Mesenchymal stem cell (in vitro differentiated cells and primary cell): ENCODE results near the gene NDUFA11.

Source experiments
- DNase-seq: peaks from one replicate; pipeline ENCODE4 v3.0.0-alpha.2; 2013
- H2AFZ ChIP-seq: one replicate; pipeline ENCODE4 v1.6.1; 2013; ENCODE audit warnings: low read depth, mild to moderate bottlenecking, control low read depth, inconsistent platforms, low read length, moderate library complexity
- H2AK5ac ChIP-seq: 2 replicates; pipeline ENCODE4 v1.6.1; 2013; ENCODE audit warnings: low read length, moderate library complexity, mild to moderate bottlenecking, inconsistent platforms; ENCODE audit not compliant: severe bottlenecking
- H2BK120ac ChIP-seq: one replicate; pipeline ENCODE4 v1.6.1; 2013; ENCODE audit warnings: low read depth, mild to moderate bottlenecking, inconsistent platforms, low read length, moderate library complexity
- H2BK12ac ChIP-seq, 2 experiments: one replicate each; pipeline ENCODE4 v1.6.1; 2013; ENCODE audit warnings: inconsistent platforms in 2 of 2, low read length in 2 of 2, mild to moderate bottlenecking in 2 of 2, moderate library complexity in 2 of 2, control low read depth in 1 of 2
- H2BK15ac ChIP-seq: one replicate; pipeline ENCODE4 v1.6.1; 2013; ENCODE audit warnings: mild to moderate bottlenecking, low read depth, inconsistent platforms; ENCODE audit not compliant: poor library complexity, severe bottlenecking
- H2BK5ac ChIP-seq: 2 replicates; pipeline ENCODE4 v1.6.1; 2013; ENCODE audit warnings: low read depth, mild to moderate bottlenecking, low read length, control low read depth, inconsistent platforms; ENCODE audit not compliant: poor library complexity, severe bottlenecking
- H3K14ac ChIP-seq, 2 experiments: one replicate each; pipeline ENCODE4 v1.6.1; 2013; ENCODE audit warnings: inconsistent platforms in 2 of 2, low read length in 2 of 2, control low read depth in 1 of 2, mild to moderate bottlenecking in 1 of 2, moderate library complexity in 1 of 2
- H3K18ac ChIP-seq, 2 experiments: one replicate each; pipeline ENCODE4 v1.6.1; 2013; ENCODE audit warnings: inconsistent platforms in 2 of 2, low read length in 2 of 2, control low read depth in 1 of 2, low read depth in 1 of 2, mild to moderate bottlenecking in 1 of 2
- H3K23ac ChIP-seq, 2 experiments: one replicate each; pipeline ENCODE4 v1.6.1; 2013; ENCODE audit warnings: inconsistent platforms in 2 of 2, low read length in 2 of 2, mild to moderate bottlenecking in 2 of 2, moderate library complexity in 2 of 2, control low read depth in 1 of 2
- H3K27ac ChIP-seq: 2 replicates; pipeline ENCODE4 v1.5.1; 2013; ENCODE audit warnings: mild to moderate bottlenecking, moderate library complexity, low read length, control low read depth, inconsistent platforms; ENCODE audit not compliant: poor library complexity, severe bottlenecking
- H3K27me3 ChIP-seq, 2 experiments: 2 replicates each; pipeline versions ENCODE4 v1.6.1 to v1.7.0; 2013; ENCODE audit warnings: low read length in 2 of 2, mild to moderate bottlenecking in 2 of 2, moderate library complexity in 2 of 2, control low read depth in 1 of 2, inconsistent platforms in 1 of 2; ENCODE audit not compliant: control insufficient read depth in 1 of 2, insufficient read depth in 1 of 2
- H3K36me3 ChIP-seq, 2 experiments: 2 replicates each; pipeline versions ENCODE4 v1.6.1 to v1.7.0; 2013; ENCODE audit warnings: low read length in 2 of 2, control low read depth in 1 of 2, inconsistent platforms in 1 of 2, low read depth in 1 of 2, mild to moderate bottlenecking in 1 of 2; ENCODE audit not compliant: insufficient read depth in 2 of 2, control insufficient read depth in 1 of 2
- H3K4ac ChIP-seq, 2 experiments: one replicate each; pipeline ENCODE4 v1.6.1; 2013; ENCODE audit warnings: inconsistent platforms in 2 of 2, low read length in 2 of 2, mild to moderate bottlenecking in 2 of 2, moderate library complexity in 2 of 2, control low read depth in 1 of 2, low read depth in 1 of 2
- H3K4me1 ChIP-seq: 2 replicates; pipeline ENCODE4 v1.6.1; 2013; ENCODE audit warnings: low read depth, low read length, control low read depth; ENCODE audit not compliant: control insufficient read depth, insufficient read depth
- H3K4me2 ChIP-seq: 2 replicates; pipeline ENCODE4 v1.6.1; 2013; ENCODE audit warnings: low read length, mild to moderate bottlenecking, inconsistent platforms; ENCODE audit not compliant: poor library complexity, severe bottlenecking
- H3K4me3 ChIP-seq, 2 experiments: 2 replicates each; pipeline versions ENCODE4 v1.5.1 to v1.7.0; 2013; ENCODE audit warnings: low read length in 2 of 2, mild to moderate bottlenecking in 2 of 2, control low read depth in 1 of 2, low read depth in 1 of 2; ENCODE audit not compliant: insufficient read depth in 1 of 2
- H3K79me1 ChIP-seq: replicated peaks from 2 replicates; pipeline ENCODE4 v1.6.1; 2013; ENCODE audit warnings: mild to moderate bottlenecking, control low read depth, low read length, inconsistent platforms; ENCODE audit not compliant: poor library complexity, severe bottlenecking
- H3K9ac ChIP-seq: 2 replicates; pipeline ENCODE4 v1.7.0; 2013; ENCODE audit warnings: mild to moderate bottlenecking, low read length, moderate library complexity
- H3K9me3 ChIP-seq: 2 replicates; pipeline ENCODE4 v1.7.0; 2013; ENCODE audit warnings: mild to moderate bottlenecking, low read length; ENCODE audit not compliant: control insufficient read depth
- H4K8ac ChIP-seq: one replicate; pipeline ENCODE4 v1.6.1; 2013; ENCODE audit warnings: inconsistent platforms, mild to moderate bottlenecking, low read length, moderate library complexity
- H4K91ac ChIP-seq: one replicate; pipeline ENCODE4 v1.6.1; 2013; ENCODE audit warnings: mild to moderate bottlenecking, low read length, inconsistent platforms
- WGBS: methylation state at CpG from one replicate; pipeline ENCODE4 v1.1.7; 2013; ENCODE audit warnings: mixed read lengths; 5-methylcytosine and 5-hydroxymethylcytosine counted together

NDUFA11 gene

DNA sequence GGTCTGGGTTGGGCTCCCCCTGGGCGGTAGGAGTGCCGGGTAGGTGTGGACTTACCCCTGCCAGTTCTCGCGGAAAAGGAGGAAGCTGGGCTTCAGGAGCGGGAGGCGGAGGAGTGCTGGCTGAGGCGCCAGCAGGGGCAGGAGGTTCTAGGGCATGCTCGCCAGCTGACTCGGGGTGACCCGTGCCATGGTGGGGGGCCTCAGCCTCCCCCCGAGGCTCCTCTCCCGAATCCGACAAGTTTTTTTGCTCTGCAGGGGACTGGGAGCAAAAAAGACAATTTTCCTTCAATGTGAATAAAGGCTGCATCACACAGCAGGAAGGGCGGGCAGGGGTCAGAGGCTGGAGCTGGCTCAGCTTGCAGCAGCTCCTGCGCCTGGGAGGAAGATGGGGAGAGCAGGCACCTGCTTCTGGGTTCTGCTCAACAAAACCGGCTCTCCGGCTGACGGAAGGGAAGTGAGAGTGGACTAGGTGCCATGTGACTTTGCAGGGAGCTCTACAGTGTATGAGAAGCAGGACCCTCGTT, 47.8 kb upstream of the NDUFA11 start:
- no peak overlapping the region for H2BK12ac ChIP-seq
- peaks cover 17 to 32% of the 10 kb centered on the region in 2 experiments for H3K36me3 ChIP-seq
- H3K4me2 ChIP-seq, result no peak overlapping the region
- H2AFZ ChIP-seq, result no peak overlapping the region
- H2BK15ac ChIP-seq, result no peak overlapping the region
- H2BK120ac ChIP-seq, result no peak overlapping the region
- no peak overlapping the region for H3K4ac ChIP-seq
- H3K4me3 ChIP-seq, result no peak overlapping the region
- no peak overlapping the region for H4K8ac ChIP-seq
- no peak overlapping the region for H3K23ac ChIP-seq
- peaks cover 49% of the 10 kb centered on the region for H3K79me1 ChIP-seq
- H2BK5ac ChIP-seq, result no peak overlapping the region
- no peaks in the 10 kb centered on the region for H3K27me3 ChIP-seq
- H4K91ac ChIP-seq, result no peak overlapping the region
- no peak overlapping the region for H3K14ac ChIP-seq
- peaks cover 32% of the 10 kb centered on the region for H3K4me1 ChIP-seq
- WGBS, result 83% methylated on average over 19 of the region's 19 CpGs
- DNase-seq, result no peak
- no peak overlapping the region for H3K9ac ChIP-seq
- no peaks in the 10 kb centered on the region for H3K9me3 ChIP-seq
- H3K27ac ChIP-seq, result no peak overlapping the region
- H3K18ac ChIP-seq, result peak overlapping the region in 1 of 2 experiments; percentile 11
- no peak overlapping the region for H2AK5ac ChIP-seq

DNA sequence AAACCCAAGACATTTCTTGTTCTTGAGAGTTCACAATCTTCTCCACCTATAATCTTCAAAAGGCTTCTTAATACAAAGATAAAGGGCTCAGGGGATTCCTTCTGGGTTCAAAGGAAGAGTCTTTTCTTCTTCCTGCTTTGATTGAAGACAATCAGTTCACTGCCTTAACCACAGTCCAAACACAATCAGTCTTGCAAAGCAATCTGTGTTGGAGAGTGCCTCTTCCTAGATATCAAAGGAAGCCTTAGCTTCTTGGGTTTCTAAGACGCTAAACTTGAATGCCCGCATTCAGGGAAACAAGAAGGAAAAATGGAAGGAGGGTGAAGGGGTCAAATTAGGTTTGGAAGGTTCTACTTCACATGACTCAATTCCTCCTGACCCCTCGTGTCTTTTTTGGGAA, 47.2 kb upstream of the NDUFA11 start:
- Histone ChIP-seq H3K23ac (no peak overlapping the region), H3K27me3 (no peaks in the 10 kb centered on the region), H3K4me2 (no peak overlapping the region), H2BK120ac (no peak overlapping the region), H3K9ac (no peak overlapping the region), H2AFZ (no peak overlapping the region), H4K91ac (no peak overlapping the region), H3K14ac (no peak overlapping the region), H3K4me3 (no peak overlapping the region), H3K36me3 (peaks cover 19 to 39% of the 10 kb centered on the region in 2 experiments), H3K27ac (no peak overlapping the region), H3K79me1 (peaks cover 55% of the 10 kb centered on the region), H3K4me1 (peaks cover 34% of the 10 kb centered on the region), H2BK5ac (no peak overlapping the region), H3K18ac (no peak overlapping the region), H4K8ac (no peak overlapping the region), H2BK12ac (no peak overlapping the region), H2BK15ac (no peak overlapping the region), H2AK5ac (no peak overlapping the region), H3K9me3 (no peaks in the 10 kb centered on the region), H3K4ac (no peak overlapping the region)
- WGBS, result 91% methylated on average over 3 of the region's 3 CpGs
- DNase-seq, result no peak

DNA sequence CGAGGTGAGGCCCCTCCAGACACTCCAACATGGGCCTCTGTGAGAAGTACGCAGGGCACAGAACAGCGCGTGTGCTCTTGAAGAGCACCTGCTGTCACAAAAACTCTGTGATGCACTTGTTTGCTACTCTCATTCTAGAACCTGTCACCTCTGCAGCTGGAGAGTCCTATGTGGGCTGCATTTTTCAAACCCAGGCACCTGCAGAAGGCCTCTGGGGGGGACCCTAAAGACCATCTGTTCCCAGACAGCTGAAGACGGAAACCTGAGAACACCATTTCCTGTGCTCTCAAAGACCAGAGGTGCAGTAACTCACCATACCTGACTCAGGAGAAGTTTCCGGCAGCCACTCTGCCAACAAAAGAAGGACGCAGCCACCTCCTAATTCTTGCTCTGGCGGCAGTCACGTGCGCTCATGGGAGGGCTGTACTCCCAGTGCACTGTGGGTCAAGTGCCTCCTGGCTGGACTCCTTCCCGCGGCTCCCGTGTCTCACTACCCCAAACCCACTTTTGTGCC, 46.3 kb upstream of the NDUFA11 start:
- Histone ChIP-seq H3K36me3 (peaks cover 24 to 41% of the 10 kb centered on the region in 2 experiments), H3K4me2 (no peak overlapping the region), H4K91ac (no peak overlapping the region), H4K8ac (no peak overlapping the region), H3K4me3 (no peak overlapping the region), H2BK15ac (no peak overlapping the region), H2BK12ac (no peak overlapping the region), H2AK5ac (no peak overlapping the region), H3K4ac (no peak overlapping the region), H2BK5ac (no peak overlapping the region), H3K79me1 (peaks cover 63% of the 10 kb centered on the region), H3K27me3 (no peaks in the 10 kb centered on the region), H2BK120ac (no peak overlapping the region), H3K27ac (no peak overlapping the region), H3K9ac (no peak overlapping the region), H3K14ac (no peak overlapping the region), H2AFZ (no peak overlapping the region), H3K23ac (no peak overlapping the region), H3K9me3 (no peaks in the 10 kb centered on the region), H3K4me1 (peaks cover 32% of the 10 kb centered on the region), H3K18ac (no peak overlapping the region)
- WGBS, result 97% methylated on average over 13 of the region's 13 CpGs
- DNase-seq, result no peak

DNA sequence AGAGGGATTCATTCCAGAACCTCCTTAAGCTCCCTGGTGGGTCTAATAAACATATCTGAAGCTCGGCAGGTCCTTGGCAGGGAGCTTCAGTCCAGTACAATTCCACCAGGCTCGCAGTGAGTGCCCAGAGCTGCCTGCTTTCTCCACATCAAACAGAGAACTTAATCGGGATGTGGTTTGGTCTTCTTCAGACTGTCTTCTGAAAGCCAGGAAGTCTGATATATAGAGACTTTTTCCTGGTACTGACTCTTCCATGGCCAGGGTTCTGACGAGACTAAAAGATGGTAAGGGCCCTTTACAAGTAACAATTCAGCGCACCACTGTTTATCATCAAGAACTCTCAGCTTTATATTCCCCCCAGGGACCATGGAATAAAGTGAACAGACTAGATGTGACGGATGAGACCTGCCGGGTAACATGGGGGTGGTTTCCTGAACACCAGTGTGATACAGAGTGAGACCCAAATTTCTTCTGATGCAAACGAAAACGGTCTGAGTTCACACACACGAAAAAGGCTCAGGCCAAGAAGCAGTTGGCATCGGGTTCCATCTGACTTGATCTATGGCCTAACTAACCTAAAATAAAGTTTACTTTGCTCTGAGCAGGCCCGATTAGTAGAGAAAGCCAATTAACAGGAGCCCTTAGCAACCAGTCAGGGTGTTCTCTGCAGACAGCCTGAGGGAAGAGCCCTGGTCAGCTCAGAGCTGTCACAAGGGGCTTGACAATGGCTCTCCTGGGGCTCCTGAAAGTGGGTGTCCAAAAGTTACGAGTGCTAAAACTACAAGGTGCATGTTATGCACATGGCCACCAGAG, 45.4 kb upstream of the NDUFA11 start:
- peaks cover 24 to 47% of the 10 kb centered on the region in 2 experiments for H3K36me3 ChIP-seq
- H3K18ac ChIP-seq, result no peak overlapping the region
- peaks cover 70% of the 10 kb centered on the region for H3K79me1 ChIP-seq
- H3K4ac ChIP-seq, result no peak overlapping the region
- no peak overlapping the region for H2BK120ac ChIP-seq
- DNase-seq, result no peak
- no peak overlapping the region for H4K91ac ChIP-seq
- H3K27me3 ChIP-seq, result no peaks in the 10 kb centered on the region
- H3K23ac ChIP-seq, result no peak overlapping the region
- H2BK12ac ChIP-seq, result no peak overlapping the region
- no peak overlapping the region for H4K8ac ChIP-seq
- no peak overlapping the region for H2BK15ac ChIP-seq
- H2AFZ ChIP-seq, result no peak overlapping the region
- H3K14ac ChIP-seq, result no peak overlapping the region
- H3K4me1 ChIP-seq, result peaks cover 30% of the 10 kb centered on the region
- H3K9ac ChIP-seq, result peak overlapping the region; percentile 19
- H3K4me2 ChIP-seq, result no peak overlapping the region
- H2AK5ac ChIP-seq, result no peak overlapping the region
- 89% methylated on average over 12 of the region's 13 CpGs for WGBS
- no peak overlapping the region for H3K27ac ChIP-seq
- no peak overlapping the region for H2BK5ac ChIP-seq
- no peaks in the 10 kb centered on the region for H3K9me3 ChIP-seq
- no peak overlapping the region for H3K4me3 ChIP-seq
